ENCODE measurements around the gene HMGXB4. TPM values are rescaled to one million over a fixed set of nuclear protein-coding genes. Genes with fewer than 3 reads are reported as not detected.

The HMGXB4 gene
- total and polyA plus RNA-seq, 9 of the 15 experiments (the other 6 are each of a cell fraction or from before 2014, with no cell fraction given), result 9.9 to 31.4 (median 24.8) TPM

- DNase-seq (ENCODE audit: extremely low read depth in 1 of 4, low spot score in 3 of 4), result peak; percentile 41 to 90 (median 64)
- Histone ChIP-seq H3K4me2 (ENCODE audit: insufficient read depth, low read length) (peak overlapping the region; percentile 65), H3K27me3 (ENCODE audit: control insufficient read depth in 2 of 2, insufficient read depth in 2 of 2, low read length in 2 of 2) (no peaks in the 10 kb centered on the region), H3K36me3 (ENCODE audit: control insufficient read depth, insufficient read depth, low read length) (peaks cover 69% of the 10 kb centered on the region), H3K79me2 (ENCODE audit: control insufficient read depth, insufficient read depth, low read length) (peaks cover 37% of the 10 kb centered on the region), H2AFZ (ENCODE audit: low read depth, low read length) (no peak overlapping the region), H3K27ac (ENCODE audit: extremely low read depth, low read depth, low read length) (peak overlapping the region; percentile 52; the same call in 1 of the 3 replicates), H3K9me3 (replicated peaks; ENCODE audit: control insufficient read depth, insufficient read depth, low read depth, low read length) (no peaks in the 10 kb centered on the region; the same call in 1 of the 2 replicates), H3K4me3 (no peak overlapping the region), H3K9me1 (ENCODE audit: control insufficient read depth, insufficient read depth, low read length) (peaks cover 3% of the 10 kb centered on the region), H3K4me1 (replicated peaks in 1 of 2; ENCODE audit: control insufficient read depth in 2 of 2, insufficient read depth in 2 of 2, low read length in 2 of 2) (peaks cover 20 to 52% of the 10 kb centered on the region in 2 experiments), H3K9ac (ENCODE audit: insufficient read depth in 1 of 2, low read depth in 2 of 2, low read length in 2 of 2) (peak overlapping the region in 1 of 2 experiments; percentile 5; a peak in 1 of 4 replicates), H4K20me1 (replicated peaks; ENCODE audit: control insufficient read depth, insufficient read depth, low read length) (peaks cover 5% of the 10 kb centered on the region; the same call in 1 of the 2 replicates)
- CTCF ChIA-PET (ENCODE audit: low intra/inter-chr PET ratio), result no interaction called here
- in situ Hi-C loops (cut with MboI) (no loop called here), intact Hi-C loops (cut with micrococcal nuclease) (no loop called here)
- POLR2A ChIA-PET, result interaction anchor here (0.6 to 2.0 kb wide), 3 partner anchors 14 to 77 kb away, joined by 3 to 7 read pairs (median 5); no protein-coding TSS in a partner anchor
- no TSS peak for BruUV-seq (replicated peaks)
- FAIRE-seq, result peak; percentile 97
- peak; percentile 87 for ATAC-seq
- 4% methylated on average over 3 of the region's 3 CpGs for WGBS (ENCODE audit: insufficient coverage, low coverage, missing lambda C conversion rate)
- TF ChIP-seq CC2D1A (IDR thresholded peaks at IDR 0.05) (peak; percentile 76; the same call in 1 of the 2 replicates), ATF1 (CRISPR knock-in tag; IDR thresholded peaks at IDR 0.05) (no peak), ATF1 (tag; IDR thresholded peaks at IDR 0.05) (peak; percentile 25; the same call in 1 of the 2 replicates), ZNF644 (tag; IDR thresholded peaks at IDR 0.05; ENCODE audit: low read depth) (peak; percentile 67), CHCHD3 (CRISPR knock-in tag; IDR thresholded peaks at IDR 0.05) (no peak), FOXJ2 (tag; IDR thresholded peaks at IDR 0.05) (no peak), HES1 (IDR thresholded peaks at IDR 0.05; ENCODE audit: low read depth) (0 out of 2 replicates have a peak, but pooled peaks have one; percentile 14), CREBBP (IDR thresholded peaks at IDR 0.05; ENCODE audit: low read depth, low read length) (no peak), MLLT1 (IDR thresholded peaks at IDR 0.05) (peak in 1 of 2 experiments; percentile 80; a peak in 1 of 4 replicates), CHAMP1 (IDR thresholded peaks at IDR 0.05) (peak; percentile 78), FOXM1 (IDR thresholded peaks at IDR 0.05; ENCODE audit: low read depth) (peak; percentile 80), FOXM1 (CRISPR knock-in tag; IDR thresholded peaks at IDR 0.05; ENCODE audit: low read depth) (no peak), NCOA1 (IDR thresholded peaks at IDR 0.05; ENCODE audit: low read depth) (peak; percentile 68; the same call in 1 of the 2 replicates), ZKSCAN8 (CRISPR knock-in tag; IDR thresholded peaks at IDR 0.05) (0 out of 2 replicates have a peak, but pooled peaks have one; percentile 47)
Measured at GRCh38 chr22:35212009-35212408, 45.3 kb upstream of the HMGXB4 start.
